Ovary (tissue), 9 donors: Measurements from ENCODE around the gene PHF3. TPM values are rescaled to one million over a fixed set of nuclear protein-coding genes. Genes with fewer than 3 reads are reported as not detected.

Source experiments
- DNase-seq, 5 donors: peaks; one replicate each; pipeline ENCODE4 v3.0.0-alpha.2; 2019 to 2020
- H3K27ac ChIP-seq, 2 donors: fragments of 200-600 bp; one replicate each; pipeline versions ENCODE4 v1.5.1 to v1.8.0; 2019 to 2022
- H3K27me3 ChIP-seq: fragments of 200-600 bp; one replicate; pipeline ENCODE4 v1.8.0; 2022
- H3K36me3 ChIP-seq: fragments of 200-600 bp; sonication (generic); one replicate; pipeline ENCODE4 v1.5.1; 2019
- H3K4me1 ChIP-seq: one replicate; pipeline ENCODE4 v1.8.1; 2013; ENCODE audit warnings: mild to moderate bottlenecking, moderate library complexity; ENCODE audit not compliant: insufficient read depth
- H3K4me3 ChIP-seq: fragments of 200-600 bp; sonication (generic); one replicate; pipeline ENCODE4 v1.5.1; 2017
- H3K9me3 ChIP-seq, 2 donors: fragments of 200-600 bp in 1 of 2; sonication (generic) in 1 of 2; one replicate each; pipeline versions ENCODE4 v1.5.1 to v1.8.1; 2013 to 2019; ENCODE audit warnings: mild to moderate bottlenecking in 1 of 2, moderate library complexity in 1 of 2
- CTCF ChIP-seq, 3 donors: fragments of 450-650 bp in 2 of 3; fragments of 200-600 bp in 1 of 3; IDR thresholded peaks; one replicate each; pipeline versions ENCODE4 v1.5.1 to v1.8.0; 2016 to 2022; ENCODE audit warnings: antibody characterized with exemption in 3 of 3, mild to moderate bottlenecking in 1 of 3
- EP300 ChIP-seq: sonication (generic); formaldehyde crosslinking; IDR thresholded peaks from one replicate; pipeline ENCODE4 v1.6.1; 2017; ENCODE audit warnings: antibody characterized with exemption
- POLR2A ChIP-seq: fragments of 450-650 bp; IDR thresholded peaks from one replicate; pipeline ENCODE4 v1.6.1; 2017; ENCODE audit warnings: antibody characterized with exemption, mild to moderate bottlenecking, moderate library complexity
- WGBS, 3 donors: extraction: QIAGEN DNeasy Blood & Tissue Kit in 1 of 3; methylation state at CpG; one replicate each; pipeline versions ENCODE4 v1.1.5 to v1.1.7; 2013 to 2017; 5-methylcytosine and 5-hydroxymethylcytosine counted together
- intact Hi-C, 4 donors: fragments of 100-400 bp; cut with DNase I; formaldehyde crosslinking; loops; one replicate each; pipeline versions ENCODE4 v1.11.0 to v1.15.1; 2022 to 2023
- polyA plus RNA-seq, 2 donors: library from polyadenylated mRNA; stranded (reverse); fragments of 200-250 nt in 1 of 2; fragments of 350-450 nt in 1 of 2; fragmentation: Illumina TruSeq in 1 of 2; extraction: RNeasy Lipid Tissue Mini Kit (QIAGEN cat#74804) in 1 of 2; gene quantifications; one replicate each; pipeline ENCODE4 v1.2.3, GENCODE V29; 2013 to 2014
- total RNA-seq, 7 donors: library from RNA; depleted of rRNA in 2 of 7; stranded (reverse); fragments of >200 nt in 2 of 7; fragmentation: NEBNext Ultra II Directional in 3 of 7; extraction: Animal tissue kit (Norgen Biotek cat#: 25700) in 3 of 7; gene quantifications; one replicate each; pipeline versions ENCODE4 v1.1.0 to v1.2.4, GENCODE V29; 2016 to 2023
- donor health status: DM: no; HTN: no; CAD: no; lungs with moderate emphysema.
- donor health status: DM: no; HTN: no; CAD: no.
- donor health status: Bipolar disorder and iron deficiency.
- donor health status: DM: yes; HTN: yes; CAD: no.
- donor health status: DM: no; HTN: no; CAD: no.
- donor health status: DM: yes; HTN: yes; CAD: no.

The PHF3 gene
- total and polyA plus RNA-seq, 9 donors: 25.3 to 83.7 (median 64.6) TPM

DNA sequence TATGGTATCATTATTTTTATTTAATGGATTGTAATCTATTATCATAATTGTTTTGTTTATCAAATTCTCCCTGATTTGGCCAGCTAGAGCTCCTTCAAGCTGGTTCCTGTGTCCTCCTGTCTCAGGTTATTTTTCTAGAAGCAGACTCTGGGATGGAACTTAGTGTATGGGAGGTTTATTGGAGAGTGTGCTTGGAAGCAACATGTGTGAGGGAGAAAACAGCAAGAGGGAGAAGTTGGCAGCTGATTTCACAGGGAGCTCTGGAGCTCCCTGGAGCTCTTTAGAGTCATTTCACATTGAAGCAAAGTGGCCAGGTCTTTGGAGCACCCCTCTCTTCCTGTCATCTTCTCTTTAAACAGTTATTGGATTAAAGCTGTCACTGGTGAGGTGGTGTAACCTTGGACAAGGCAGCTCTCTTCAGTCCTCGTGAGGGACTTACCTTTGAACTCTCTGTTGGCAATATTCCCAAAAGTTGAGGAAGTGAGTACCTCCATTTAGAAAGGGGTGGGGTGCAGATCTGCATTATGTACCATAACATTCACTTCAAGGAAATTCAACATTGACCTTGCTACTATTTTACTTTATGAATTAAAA is 103.6 kb downstream of the PHF3 start:
- no peak overlapping the region for H3K4me3 ChIP-seq
- intact Hi-C loops: no loop called here
- H3K4me1 ChIP-seq: no peaks in the 10 kb centered on the region
- H3K9me3 ChIP-seq: no peaks in the 10 kb centered on the region
- TF ChIP-seq CTCF (IDR thresholded peaks at IDR 0.05) (no peak), EP300 (no peak), POLR2A (no peak)
- 12 to 18% (median 15%) methylated on average over 1 of the region's 1 CpG for WGBS, 3 donors
- DNase-seq: no peak
- no peak overlapping the region for H3K27ac ChIP-seq
- no peaks in the 10 kb centered on the region for H3K27me3 ChIP-seq
- no peaks in the 10 kb centered on the region for H3K36me3 ChIP-seq

DNA sequence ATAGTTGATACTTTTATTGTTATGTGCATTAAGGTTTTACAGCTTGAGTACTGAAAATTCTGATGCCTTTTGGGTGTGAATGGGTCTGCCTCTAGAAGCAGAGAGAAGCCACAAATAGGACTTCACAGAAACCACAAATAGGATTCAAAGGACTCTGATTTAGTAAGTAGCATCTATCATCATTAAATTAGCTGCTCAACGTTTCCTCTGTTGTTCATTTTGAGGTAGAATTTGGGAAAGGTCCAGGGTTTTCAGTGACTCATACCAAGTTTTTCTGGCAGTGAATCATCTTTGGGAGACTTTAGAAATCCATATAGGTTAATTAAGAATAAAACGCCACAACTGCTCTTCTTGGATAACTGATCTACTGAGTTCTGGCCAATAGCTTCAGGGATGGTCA is 105.1 kb downstream of the PHF3 start:
- TF ChIP-seq POLR2A: no peak
- no peak for TF ChIP-seq CTCF (IDR thresholded peaks at IDR 0.05)
- no peak for TF ChIP-seq EP300
- H3K27me3 ChIP-seq: no peaks in the 10 kb centered on the region
- no peak for DNase-seq
- H3K27ac ChIP-seq: no peak overlapping the region
- no peaks in the 10 kb centered on the region for H3K4me1 ChIP-seq
- no peak overlapping the region for H3K4me3 ChIP-seq
- H3K9me3 ChIP-seq: no peaks in the 10 kb centered on the region
- 5 to 14% (median 11%) methylated on average over 2 of the region's 2 CpGs for WGBS, 3 donors
- intact Hi-C loops: loop anchor here in 1 of 4 donors (10.0 kb wide), 1 partner anchor 814 kb away; no protein-coding TSS in a partner anchor
- no peaks in the 10 kb centered on the region for H3K36me3 ChIP-seq

DNA sequence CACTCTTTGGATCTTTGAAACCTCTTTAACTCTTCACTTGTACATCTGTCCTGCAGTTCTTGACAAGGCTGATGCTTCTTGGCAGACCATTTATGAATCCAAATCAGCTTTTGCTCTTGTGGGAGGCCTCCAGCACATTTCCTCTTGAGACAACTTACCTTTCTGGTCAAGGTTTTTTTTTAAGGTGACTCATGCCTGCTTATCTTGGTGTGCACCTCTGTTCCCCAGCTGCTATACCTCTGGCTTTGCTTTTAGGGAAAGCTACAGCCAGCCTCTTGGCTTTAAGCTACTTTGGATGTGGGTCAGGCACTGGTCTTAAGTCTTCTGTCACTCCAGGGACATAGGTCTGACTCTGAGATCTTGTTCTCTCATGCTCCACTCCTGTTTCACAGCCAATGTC is 106.5 kb downstream of the PHF3 start:
- no peak for DNase-seq
- TF ChIP-seq POLR2A: no peak
- no peak for TF ChIP-seq CTCF (IDR thresholded peaks at IDR 0.05)
- no peak for TF ChIP-seq EP300
- H3K9me3 ChIP-seq: no peaks in the 10 kb centered on the region
- H3K36me3 ChIP-seq: no peaks in the 10 kb centered on the region
- H3K4me1 ChIP-seq: no peaks in the 10 kb centered on the region
- intact Hi-C loops: loop anchor here in 1 of 4 donors (10.0 kb wide), 1 partner anchor 813 kb away; no protein-coding TSS in a partner anchor
- no peak overlapping the region for H3K4me3 ChIP-seq
- no peak overlapping the region for H3K27ac ChIP-seq
- H3K27me3 ChIP-seq: no peaks in the 10 kb centered on the region

DNA sequence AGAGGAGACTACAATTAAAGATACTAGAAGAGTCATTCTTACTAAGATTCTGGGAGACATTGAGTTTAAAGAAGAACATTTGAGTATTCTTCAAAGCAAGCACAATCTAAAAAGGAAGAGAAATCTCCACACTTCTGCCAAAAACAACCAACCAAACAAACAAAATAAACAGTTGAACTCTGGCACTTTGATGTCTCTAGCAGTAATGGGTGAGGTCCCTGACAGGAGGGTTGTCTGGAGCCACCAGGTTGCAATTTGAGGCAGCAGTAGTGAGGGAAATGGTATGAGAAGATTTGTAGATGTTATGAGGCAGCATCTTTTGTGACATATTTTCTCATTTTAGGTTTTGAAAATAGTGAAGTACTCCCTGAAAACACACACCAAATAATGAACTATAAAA is 108.1 kb downstream of the PHF3 start:
- Histone ChIP-seq H3K4me3 (no peak overlapping the region), H3K9me3 (no peaks in the 10 kb centered on the region), H3K27ac (no peak overlapping the region), H3K4me1 (no peaks in the 10 kb centered on the region), H3K27me3 (no peaks in the 10 kb centered on the region), H3K36me3 (no peaks in the 10 kb centered on the region)
- intact Hi-C loops: loop anchor here in 1 of 4 donors (10.0 kb wide), 1 partner anchor 811 kb away; no protein-coding TSS in a partner anchor
- no peak for DNase-seq
- TF ChIP-seq POLR2A (no peak), EP300 (no peak), CTCF (IDR thresholded peaks at IDR 0.05) (no peak)
